Measurements from ENCODE around the gene SERINC5. TPM values are rescaled to one million over a fixed set of nuclear protein-coding genes. Genes with fewer than 3 reads are reported as not detected.

Gene SERINC5
- total RNA-seq, 4 donors from 2014 or later: 22.6 to 26.9 (median 24.8) TPM

GRCh38 chr5:80182809-80183580, 72.9 kb downstream of the SERINC5 start:
- H3K9me3 ChIP-seq: no peaks in the 10 kb centered on the region
- DNase-seq: no peak
- intact Hi-C loops (cut with DNase I): no loop called here
- H3K4me1 ChIP-seq: peaks cover 36 to 53% of the 10 kb centered on the region in 2 donors
- TF ChIP-seq POLR2A (IDR thresholded peaks at IDR 0.05) (no peak), CTCF (IDR thresholded peaks at IDR 0.05) (no peak)
- H3K27ac ChIP-seq: no peak overlapping the region
- 83 to 91% methylated on average over 6 to 7 of the region's 7 CpGs for WGBS, 2 donors
- no peak overlapping the region for H3K4me3 ChIP-seq (replicated peaks in 1 of 3)
- no peaks in the 10 kb centered on the region for H3K36me3 ChIP-seq
- no peaks in the 10 kb centered on the region for H3K27me3 ChIP-seq

DNA sequence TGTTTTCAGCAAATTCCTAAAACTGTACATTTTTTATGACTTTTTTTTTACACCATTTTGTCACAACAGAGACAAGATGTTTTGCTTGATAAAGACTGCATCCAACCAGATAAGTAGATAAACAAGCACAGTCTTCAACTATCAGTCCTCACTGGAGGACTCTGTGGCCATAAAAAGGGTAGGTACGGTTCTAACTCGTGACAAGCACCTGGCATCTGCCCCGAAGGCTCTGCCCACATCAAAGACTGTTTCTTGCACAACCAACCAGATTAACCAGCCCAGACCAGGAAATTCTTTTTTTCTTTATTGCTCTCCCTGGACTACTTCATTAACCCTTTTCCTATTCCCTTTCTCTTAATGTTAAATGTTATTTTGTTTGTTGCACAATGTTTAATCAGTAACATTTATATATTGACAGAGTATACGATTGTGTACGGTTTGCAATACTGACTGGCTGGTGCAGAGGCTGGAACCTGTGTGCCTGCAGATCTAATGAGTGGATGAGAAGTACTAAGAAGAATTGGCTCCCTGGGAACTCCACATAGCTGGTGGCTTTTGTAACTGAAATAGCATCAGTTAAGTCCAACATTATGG, 74.1 kb downstream of the SERINC5 start:
- no peaks in the 10 kb centered on the region for H3K27me3 ChIP-seq
- H3K4me1 ChIP-seq: peaks cover 24 to 41% of the 10 kb centered on the region in 2 donors
- DNase-seq: peak; percentile 54 to 61
- H3K36me3 ChIP-seq: peaks cover 0 to 2% of the 10 kb centered on the region in 2 donors
- TF ChIP-seq POLR2A (IDR thresholded peaks at IDR 0.05): no peak
- no peak for TF ChIP-seq CTCF (IDR thresholded peaks at IDR 0.05)
- H3K27ac ChIP-seq: peak overlapping the region in 1 of 3 donors; percentile 11
- intact Hi-C loops (cut with DNase I): no loop called here
- 48 to 51% methylated on average over 5 of the region's 5 CpGs for WGBS, 2 donors
- H3K4me3 ChIP-seq (replicated peaks in 1 of 3): no peak overlapping the region
- H3K9me3 ChIP-seq: no peaks in the 10 kb centered on the region

DNA sequence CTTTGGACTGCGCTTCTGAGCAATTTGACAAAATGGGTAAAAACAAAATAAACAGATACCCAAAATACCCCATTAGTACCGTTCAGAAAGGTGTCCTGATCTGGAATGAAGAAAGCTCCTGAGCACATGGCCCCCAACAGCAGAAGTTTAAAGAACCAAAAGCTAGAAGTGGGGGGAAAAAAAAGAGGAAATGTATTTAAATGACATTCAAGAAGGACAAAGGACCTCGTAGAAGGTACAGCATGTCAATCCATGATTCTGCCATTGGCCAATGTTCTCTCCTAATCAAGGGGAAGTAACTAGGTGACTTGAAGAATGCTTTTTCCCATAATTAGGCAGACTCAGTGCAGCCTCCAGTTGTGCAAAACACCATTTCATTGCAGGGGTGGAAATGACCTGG, 78.6 kb downstream of the SERINC5 start:
- Histone ChIP-seq H3K4me3 (replicated peaks in 1 of 3) (no peak overlapping the region), H3K9me3 (no peaks in the 10 kb centered on the region), H3K4me1 (peaks cover 11 to 18% of the 10 kb centered on the region in 2 donors), H3K27me3 (no peaks in the 10 kb centered on the region), H3K27ac (no peak overlapping the region), H3K36me3 (peaks cover 0 to 3% of the 10 kb centered on the region in 2 donors)
- 79 to 91% methylated on average over 3 of the region's 3 CpGs for WGBS, 2 donors
- DNase-seq: no peak
- TF ChIP-seq CTCF (IDR thresholded peaks at IDR 0.05) (no peak), POLR2A (IDR thresholded peaks at IDR 0.05) (no peak)
- intact Hi-C loops (cut with DNase I): loop anchor here (10.0 kb wide), 1 partner anchor 78 kb away; the partner anchor contains the start of gene SERINC5

DNA sequence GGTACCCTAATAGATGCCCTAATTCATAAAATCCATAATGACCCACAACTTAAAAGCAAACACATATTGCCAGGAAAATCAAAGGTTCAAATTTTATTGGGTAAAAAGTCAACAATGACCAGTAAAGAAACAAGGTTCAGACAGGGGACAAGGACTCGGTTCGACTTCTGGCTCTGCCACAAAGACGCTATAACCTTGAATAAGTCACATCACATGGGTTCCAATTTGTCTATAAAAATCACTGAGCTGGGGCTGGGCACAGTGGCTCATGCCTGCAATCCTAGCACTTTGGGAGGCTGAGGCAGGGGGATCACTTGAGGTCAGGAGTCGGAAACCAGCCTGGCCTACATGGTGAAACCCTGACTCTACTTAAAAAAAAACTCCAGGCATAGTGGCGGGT, 80.5 kb downstream of the SERINC5 start:
- intact Hi-C loops (cut with DNase I): loop anchor here (10.0 kb wide), 1 partner anchor 79 kb away; the partner anchor contains the start of gene SERINC5
- H3K27me3 ChIP-seq: no peaks in the 10 kb centered on the region
- no peak for DNase-seq
- H3K4me1 ChIP-seq: peaks cover 3 to 5% of the 10 kb centered on the region in 2 donors
- 92 to 99% methylated on average over 4 to 5 of the region's 5 CpGs for WGBS, 2 donors
- H3K4me3 ChIP-seq (replicated peaks in 1 of 3): no peak overlapping the region
- TF ChIP-seq CTCF (IDR thresholded peaks at IDR 0.05) (no peak), POLR2A (IDR thresholded peaks at IDR 0.05) (no peak)
- no peak overlapping the region for H3K27ac ChIP-seq
- H3K9me3 ChIP-seq: no peaks in the 10 kb centered on the region
- peaks cover 0 to 3% of the 10 kb centered on the region in 2 donors for H3K36me3 ChIP-seq

DNA sequence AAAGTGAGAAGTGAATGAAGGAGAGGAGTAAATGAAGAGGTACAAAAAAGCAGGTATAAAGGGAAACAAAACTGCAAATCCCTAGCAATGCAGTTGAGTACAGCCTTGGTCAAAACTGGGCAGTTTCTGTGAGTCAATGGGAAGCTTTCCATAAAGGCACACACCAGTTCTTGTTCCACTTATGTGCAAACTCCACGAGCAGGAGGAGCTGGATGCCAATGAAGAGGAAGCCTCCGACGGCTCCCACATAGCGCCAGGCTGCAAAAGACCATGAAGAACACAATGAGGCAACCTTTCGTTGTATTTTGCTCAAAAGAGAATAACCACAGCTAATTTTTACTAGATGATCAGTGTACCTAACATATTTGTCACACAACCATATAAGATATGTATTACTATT, 81.1 kb downstream of the SERINC5 start:
- TF ChIP-seq POLR2A (IDR thresholded peaks at IDR 0.05): no peak
- TF ChIP-seq CTCF (IDR thresholded peaks at IDR 0.05): no peak
- DNase-seq: no peak
- 86 to 90% methylated on average over 5 of the region's 5 CpGs for WGBS, 2 donors

More for the DNA sequence above, 81.1 kb downstream of the SERINC5 start:
- H3K9me3 ChIP-seq: no peaks in the 10 kb centered on the region
- H3K27ac ChIP-seq: no peak overlapping the region
- intact Hi-C loops (cut with DNase I): loop anchor here (10.0 kb wide), 1 partner anchor 80 kb away; the partner anchor contains the start of gene SERINC5
- H3K36me3 ChIP-seq: peaks cover 0 to 3% of the 10 kb centered on the region in 2 donors
- no peak overlapping the region for H3K4me3 ChIP-seq (replicated peaks in 1 of 3)
- peaks cover 3 to 4% of the 10 kb centered on the region in 2 donors for H3K4me1 ChIP-seq
- no peaks in the 10 kb centered on the region for H3K27me3 ChIP-seq

Measured in thyroid gland (tissue), 4 donors.